Nephron progenitor cell (in vitro differentiated cells): ENCODE results near the gene CALR.
"Not testable (repeated sequence)": the region's sequence is repeated elsewhere in the genome, so short reads cannot be mapped to it uniquely, and the experiment has no call there.

Experiments used
- DNase-seq: peaks from one replicate; pipeline ENCODE4 v3.0.0; 2021
- H3K27ac Mint-ChIP-seq: 2 replicates; pipeline ENCODE4 v1.8.0; 2021; ENCODE audit warnings: mild to moderate bottlenecking, moderate library complexity, mixed read lengths
- H3K27me3 Mint-ChIP-seq: 2 replicates; pipeline ENCODE4 v1.8.0; 2021; ENCODE audit warnings: mild to moderate bottlenecking, low read depth, mixed read lengths; ENCODE audit not compliant: poor library complexity
- H3K36me3 Mint-ChIP-seq: 2 replicates; pipeline ENCODE4 v1.8.0; 2021; ENCODE audit warnings: low read depth, mixed read lengths
- H3K4me1 Mint-ChIP-seq: 2 replicates; pipeline ENCODE4 v1.8.0; 2021; ENCODE audit warnings: mixed read lengths
- H3K4me3 Mint-ChIP-seq: 2 replicates; pipeline ENCODE4 v1.8.0; 2021; ENCODE audit warnings: mild to moderate bottlenecking, moderate library complexity, mixed read lengths
- H3K9me3 Mint-ChIP-seq: 2 replicates; pipeline ENCODE4 v1.8.0; 2021; ENCODE audit warnings: mild to moderate bottlenecking, moderate library complexity, mixed read lengths
- TF ChIP-seq, protein P1 (sequence below): fragments of 200-600 bp; sonication (generic); IDR thresholded peaks from 2 replicates; pipeline ENCODE4 v1.5.0; 2021; ENCODE audit warnings: antibody characterized with exemption

The CALR gene

DNA sequence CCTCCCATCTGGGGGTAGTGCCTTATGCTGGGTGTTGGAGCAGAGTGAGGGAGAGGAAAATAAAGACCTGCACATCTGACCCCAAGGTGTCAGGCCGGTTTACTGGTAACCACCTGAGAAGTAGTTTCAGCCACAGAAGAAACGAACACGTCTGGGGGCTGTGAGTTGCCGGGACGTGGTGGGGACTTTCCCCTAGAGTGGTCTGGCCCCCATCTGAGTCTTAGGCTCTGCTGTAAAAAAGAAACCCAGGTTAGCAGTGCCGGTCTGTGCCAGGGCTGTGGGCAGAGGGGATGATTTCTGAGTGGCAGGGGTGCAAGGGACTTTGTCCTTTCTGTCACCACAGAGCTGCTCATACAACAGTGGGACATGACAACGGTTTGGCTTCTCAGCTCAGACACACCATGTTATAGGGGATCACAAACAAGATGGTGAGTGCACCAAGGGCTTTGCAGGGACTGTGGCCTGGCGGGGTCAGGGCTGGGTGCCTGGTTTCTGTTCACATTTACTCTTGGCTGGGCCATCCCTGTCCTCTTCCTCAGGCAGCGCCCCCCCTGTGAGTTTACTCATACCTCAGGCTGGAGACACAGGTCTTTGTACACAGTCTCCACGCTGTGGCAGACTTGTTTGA, 38.4 kb upstream of the CALR start:
- TF ChIP-seq, protein P1, sequence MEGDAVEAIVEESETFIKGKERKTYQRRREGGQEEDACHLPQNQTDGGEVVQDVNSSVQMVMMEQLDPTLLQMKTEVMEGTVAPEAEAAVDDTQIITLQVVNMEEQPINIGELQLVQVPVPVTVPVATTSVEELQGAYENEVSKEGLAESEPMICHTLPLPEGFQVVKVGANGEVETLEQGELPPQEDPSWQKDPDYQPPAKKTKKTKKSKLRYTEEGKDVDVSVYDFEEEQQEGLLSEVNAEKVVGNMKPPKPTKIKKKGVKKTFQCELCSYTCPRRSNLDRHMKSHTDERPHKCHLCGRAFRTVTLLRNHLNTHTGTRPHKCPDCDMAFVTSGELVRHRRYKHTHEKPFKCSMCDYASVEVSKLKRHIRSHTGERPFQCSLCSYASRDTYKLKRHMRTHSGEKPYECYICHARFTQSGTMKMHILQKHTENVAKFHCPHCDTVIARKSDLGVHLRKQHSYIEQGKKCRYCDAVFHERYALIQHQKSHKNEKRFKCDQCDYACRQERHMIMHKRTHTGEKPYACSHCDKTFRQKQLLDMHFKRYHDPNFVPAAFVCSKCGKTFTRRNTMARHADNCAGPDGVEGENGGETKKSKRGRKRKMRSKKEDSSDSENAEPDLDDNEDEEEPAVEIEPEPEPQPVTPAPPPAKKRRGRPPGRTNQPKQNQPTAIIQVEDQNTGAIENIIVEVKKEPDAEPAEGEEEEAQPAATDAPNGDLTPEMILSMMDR: no peak
- Mint-ChIP-seq H3K4me3 (no peak overlapping the region), H3K36me3 (peaks cover 2% of the 10 kb centered on the region), H3K27ac (peak overlapping the region; percentile 51), H3K9me3 (no peaks in the 10 kb centered on the region), H3K4me1 (no peaks in the 10 kb centered on the region), H3K27me3 (peaks cover 3% of the 10 kb centered on the region)
- no peak for DNase-seq

DNA sequence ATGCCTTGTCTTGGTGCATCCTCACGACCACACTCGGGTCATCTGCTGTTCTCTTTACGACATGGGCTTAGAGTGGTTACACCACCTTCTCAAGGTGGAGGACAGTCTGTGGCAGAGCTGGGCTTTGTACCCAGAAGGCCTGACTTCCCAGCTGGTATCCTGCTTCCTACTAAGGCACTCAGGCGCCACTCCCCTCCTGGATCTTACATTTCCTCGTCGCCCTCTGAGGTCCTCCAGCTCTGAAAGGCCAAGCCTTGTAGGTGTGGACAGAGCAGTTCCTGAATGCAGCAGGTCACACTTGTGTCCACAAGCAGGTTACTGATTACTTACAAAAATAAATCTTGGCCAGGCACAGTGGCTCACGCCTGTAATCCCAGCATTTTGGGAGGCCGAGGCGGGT, 31.2 kb upstream of the CALR start:
- Mint-ChIP-seq H3K27ac (no peak overlapping the region), H3K4me3 (no peak overlapping the region), H3K4me1 (peaks cover 12% of the 10 kb centered on the region), H3K27me3 (peaks cover 3% of the 10 kb centered on the region), H3K36me3 (no peaks in the 10 kb centered on the region), H3K9me3 (no peaks in the 10 kb centered on the region)
- no peak for DNase-seq
- TF ChIP-seq, protein P1: no peak

DNA sequence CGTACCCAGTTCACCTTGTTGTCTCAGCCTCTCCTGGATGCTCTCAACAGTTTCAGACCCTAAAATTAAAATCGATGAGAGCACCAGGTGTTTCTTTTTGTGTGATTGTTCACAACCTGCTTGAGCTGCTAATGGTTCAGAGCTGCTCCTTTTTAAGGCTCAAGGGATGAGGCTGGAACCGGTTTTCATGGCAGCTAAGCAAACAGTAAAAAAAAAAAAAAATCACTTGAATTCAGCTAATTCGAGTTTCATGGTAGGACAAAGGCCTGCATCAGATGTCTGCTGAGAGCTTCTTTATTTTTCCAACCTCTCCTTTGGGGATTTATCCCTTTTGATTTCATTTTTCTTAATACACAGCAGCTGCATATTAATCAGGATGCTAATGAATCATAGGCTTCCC, 25.8 kb upstream of the CALR start:
- H3K27ac Mint-ChIP-seq: no peak overlapping the region
- no peak for DNase-seq
- H3K9me3 Mint-ChIP-seq: no peaks in the 10 kb centered on the region
- H3K36me3 Mint-ChIP-seq: no peaks in the 10 kb centered on the region
- H3K4me3 Mint-ChIP-seq: no peak overlapping the region
- H3K4me1 Mint-ChIP-seq: peaks cover 34% of the 10 kb centered on the region
- TF ChIP-seq, protein P1: no peak
- peaks cover 3% of the 10 kb centered on the region for H3K27me3 Mint-ChIP-seq

DNA sequence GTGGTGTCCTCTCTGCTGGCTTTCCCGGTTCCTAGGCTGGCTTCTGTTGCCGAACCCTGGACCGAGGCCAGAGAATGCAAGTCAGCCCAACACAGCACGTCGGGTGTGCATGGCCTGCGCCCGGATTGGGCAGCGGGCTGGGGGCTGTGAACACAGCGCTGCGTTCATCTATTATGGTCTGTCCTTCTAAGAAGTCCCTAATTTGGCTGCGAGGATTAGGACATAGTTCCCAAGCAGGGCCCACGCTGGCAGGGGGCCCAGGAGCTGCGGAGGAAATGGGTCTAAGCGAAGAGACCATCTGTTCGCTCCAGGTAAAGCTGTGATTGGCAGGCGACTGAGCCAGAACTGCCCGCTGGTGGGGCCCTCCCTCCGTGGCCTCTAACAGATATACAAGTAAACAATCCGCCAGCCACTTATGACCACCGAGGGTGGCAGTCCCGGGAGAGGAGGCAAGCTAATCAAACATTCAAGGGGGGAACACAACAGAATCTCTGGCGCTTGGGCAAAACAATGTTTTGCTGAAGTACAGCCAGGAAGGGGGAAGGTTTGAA, 25.3 kb upstream of the CALR start:
- Mint-ChIP-seq H3K27ac (peak overlapping the region; percentile 78), H3K4me3 (peak overlapping the region; percentile 6)

DNA sequence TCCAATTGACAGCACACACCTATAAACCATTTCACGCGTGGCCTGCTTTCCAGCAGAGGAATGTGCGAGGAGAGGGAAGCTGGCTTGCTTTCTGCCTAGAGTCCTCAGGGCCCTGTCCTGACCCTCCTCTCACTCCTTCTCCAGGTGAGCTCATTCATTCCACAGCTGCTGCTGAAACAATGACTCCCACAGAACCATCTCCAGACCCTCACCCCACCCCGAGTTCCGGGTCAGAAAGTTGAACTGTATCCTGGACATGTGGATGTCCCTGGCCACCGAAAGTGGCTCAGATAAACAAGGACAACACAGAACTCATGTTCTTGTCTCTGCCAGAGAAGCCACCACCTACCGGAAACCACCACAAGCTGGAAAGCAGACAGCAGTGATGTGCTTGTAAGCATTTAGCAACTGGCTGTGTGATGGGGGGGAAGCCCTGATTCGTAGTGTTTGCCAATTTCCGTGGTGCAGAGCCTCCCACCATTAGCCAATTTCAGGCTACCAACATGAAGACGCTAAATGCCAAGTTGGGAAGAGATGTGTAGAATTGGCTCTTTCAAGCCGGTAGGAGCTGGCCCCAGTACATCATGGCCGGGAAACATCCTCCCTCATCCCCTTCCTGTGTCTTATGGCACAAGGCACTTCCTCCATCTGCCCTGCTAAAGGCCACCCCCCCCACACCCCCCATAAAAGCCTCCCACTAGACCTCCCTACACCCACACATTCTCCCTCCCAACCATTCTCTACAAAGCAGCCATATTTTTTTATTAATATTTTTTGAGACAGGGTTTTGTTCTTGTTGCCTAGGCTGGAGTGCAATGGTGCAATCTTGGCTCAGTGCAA, 24.3 kb upstream of the CALR start:
- Mint-ChIP-seq H3K4me3 (peak overlapping the region; percentile 45), H3K9me3 (peaks cover 7% of the 10 kb centered on the region), H3K36me3 (no peaks in the 10 kb centered on the region), H3K27me3 (peaks cover 7% of the 10 kb centered on the region), H3K4me1 (peaks cover 27% of the 10 kb centered on the region), H3K27ac (peak overlapping the region; percentile 78)
- DNase-seq: no peak
- TF ChIP-seq, protein P1: no peak

More for the DNA sequence above, 25.3 kb upstream of the CALR start:
- no peaks in the 10 kb centered on the region for H3K9me3 Mint-ChIP-seq
- peaks cover 34% of the 10 kb centered on the region for H3K4me1 Mint-ChIP-seq
- TF ChIP-seq, protein P1: no peak
- peaks cover 3% of the 10 kb centered on the region for H3K27me3 Mint-ChIP-seq
- peak; percentile 29 for DNase-seq
- no peaks in the 10 kb centered on the region for H3K36me3 Mint-ChIP-seq

DNA sequence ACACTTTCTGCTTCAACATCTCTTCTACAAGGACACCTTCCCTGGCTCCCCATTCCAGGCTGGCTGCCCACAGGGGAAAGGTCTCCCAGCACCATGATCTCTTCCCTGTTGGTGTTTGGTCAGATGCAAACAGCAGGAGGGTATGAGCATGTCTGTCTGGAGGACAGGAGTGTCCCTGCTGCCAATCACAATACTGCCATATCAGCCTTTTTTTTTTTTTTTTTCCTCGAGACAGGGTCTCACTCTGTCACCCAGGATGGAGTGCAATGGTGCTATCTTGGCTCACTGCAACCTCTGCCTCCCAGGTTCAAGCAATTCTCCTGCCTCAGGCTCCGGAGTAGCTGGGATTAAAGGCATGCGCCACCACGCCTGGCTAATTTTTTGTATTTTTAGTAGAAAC, 22.5 kb upstream of the CALR start:
- Mint-ChIP-seq H3K27me3 (peaks cover 12% of the 10 kb centered on the region), H3K4me1 (peaks cover 24% of the 10 kb centered on the region)
- not testable (repeated sequence) for H3K9me3 Mint-ChIP-seq, H3K27ac Mint-ChIP-seq, DNase-seq, H3K4me3 Mint-ChIP-seq, H3K36me3 Mint-ChIP-seq
